GM23338 (cell line): ENCODE measurements around the gene FN1.

Experiments
- CTCF ChIP-seq, 2 experiments: fragments of 200-600 bp in 1 of 2; sonication (generic) in 1 of 2; conservative IDR thresholded peaks; 2 replicates each; pipeline versions ENCODE4 v1.5.1 to v1.6.1; 2016 to 2017; ENCODE audit warnings: antibody characterized with exemption in 2 of 2, low read depth in 2 of 2, mild to moderate bottlenecking in 2 of 2, moderate library complexity in 1 of 2
- EZH2 ChIP-seq: fragments of 200-600 bp; sonication (generic); IDR thresholded peaks from one replicate; pipeline ENCODE4 v1.8.0; 2017; ENCODE audit warnings: antibody characterized with exemption, mild to moderate bottlenecking, low read depth; ENCODE audit not compliant: unreplicated experiment
- JUNB ChIP-seq: IDR thresholded peaks from one replicate; pipeline ENCODE4 v1.6.1; 2016; ENCODE audit warnings: antibody characterized with exemption; ENCODE audit not compliant: unreplicated experiment
- NANOG ChIP-seq: IDR thresholded peaks from 2 replicates; pipeline ENCODE4 v1.6.1; 2016; ENCODE audit warnings: antibody characterized with exemption, borderline replicate concordance
- POLR2AphosphoS5 ChIP-seq: IDR thresholded peaks from 2 replicates; pipeline ENCODE4 v1.6.1; 2016; ENCODE audit warnings: antibody characterized with exemption, low read depth

GRCh38 chr2:215479121-215479520, 43.3 kb upstream of the FN1 start:
- TF ChIP-seq POLR2AphosphoS5, result no peak
- TF ChIP-seq NANOG, result no peak
- no peak for TF ChIP-seq CTCF (conservative IDR thresholded peaks at IDR 0.05; ENCODE audit: low read depth in 2 of 2)
- TF ChIP-seq EZH2, result no peak
- no peak for TF ChIP-seq JUNB
